GM21529 (cell line): ENCODE measurements around the gene CDKN1C.

Experiments used
- ATAC-seq: cut with Tn5 transposase; IDR thresholded peaks from one replicate; pipeline ENCODE4 v1.9.1; 2021; ENCODE audit not compliant: unreplicated experiment

CDKN1C gene

GRCh38 chr11:2923446-2924375 is 38.1 kb upstream of the CDKN1C start:
- no peak for ATAC-seq

GRCh38 chr11:2922655-2923054 is 37.1 kb upstream of the CDKN1C start:
- no peak for ATAC-seq

GRCh38 chr11:2921742-2922493 is 36.3 kb upstream of the CDKN1C start:
- ATAC-seq = no peak

GRCh38 chr11:2921261-2921660 is 35.7 kb upstream of the CDKN1C start:
- no peak for ATAC-seq

- ATAC-seq = no peak
Measured at GRCh38 chr11:2920343-2920742, 34.8 kb upstream of the CDKN1C start.

GRCh38 chr11:2919837-2920236 is 34.3 kb upstream of the CDKN1C start:
- no peak for ATAC-seq

- ATAC-seq = no peak
Measured at GRCh38 chr11:2919188-2919587, 33.6 kb upstream of the CDKN1C start.

GRCh38 chr11:2917842-2918490 is 32.4 kb upstream of the CDKN1C start:
- ATAC-seq = no peak

- no peak for ATAC-seq
Measured at GRCh38 chr11:2916892-2917645, 31.5 kb upstream of the CDKN1C start.

- ATAC-seq = no peak
Measured at GRCh38 chr11:2916114-2916891, 30.7 kb upstream of the CDKN1C start.

- no peak for ATAC-seq
Measured at GRCh38 chr11:2915473-2915872, 29.9 kb upstream of the CDKN1C start.

- ATAC-seq = no peak
Measured at GRCh38 chr11:2914455-2915195, 29.1 kb upstream of the CDKN1C start.

- no peak for ATAC-seq
Measured at GRCh38 chr11:2913776-2914175, 28.2 kb upstream of the CDKN1C start.

GRCh38 chr11:2913019-2913431 is 27.4 kb upstream of the CDKN1C start:
- ATAC-seq = no peak

GRCh38 chr11:2912498-2912897 is 26.9 kb upstream of the CDKN1C start:
- no peak for ATAC-seq

- ATAC-seq = no peak
Measured at GRCh38 chr11:2911785-2912391, 26.3 kb upstream of the CDKN1C start.

- no peak for ATAC-seq
Measured at GRCh38 chr11:2911088-2911784, 25.7 kb upstream of the CDKN1C start.

GRCh38 chr11:2910401-2910955 is 24.9 kb upstream of the CDKN1C start:
- no peak for ATAC-seq
